HG02885 (cell line): ENCODE data around the gene MCRIP1.

ENCODE experiments used
- ATAC-seq: cut with Tn5 transposase; IDR thresholded peaks from one replicate; pipeline ENCODE4 v1.9.1; 2021; ENCODE audit warnings: mild to moderate bottlenecking; ENCODE audit not compliant: unreplicated experiment, poor library complexity

MCRIP1 gene

GRCh38 chr17:81863123-81863675, 30.1 kb upstream of the MCRIP1 start:
- ATAC-seq: no peak

- peak; percentile 85 for ATAC-seq
These were observed 27.9 kb upstream of the MCRIP1 start for GRCh38 chr17:81860756-81861568.

DNA sequence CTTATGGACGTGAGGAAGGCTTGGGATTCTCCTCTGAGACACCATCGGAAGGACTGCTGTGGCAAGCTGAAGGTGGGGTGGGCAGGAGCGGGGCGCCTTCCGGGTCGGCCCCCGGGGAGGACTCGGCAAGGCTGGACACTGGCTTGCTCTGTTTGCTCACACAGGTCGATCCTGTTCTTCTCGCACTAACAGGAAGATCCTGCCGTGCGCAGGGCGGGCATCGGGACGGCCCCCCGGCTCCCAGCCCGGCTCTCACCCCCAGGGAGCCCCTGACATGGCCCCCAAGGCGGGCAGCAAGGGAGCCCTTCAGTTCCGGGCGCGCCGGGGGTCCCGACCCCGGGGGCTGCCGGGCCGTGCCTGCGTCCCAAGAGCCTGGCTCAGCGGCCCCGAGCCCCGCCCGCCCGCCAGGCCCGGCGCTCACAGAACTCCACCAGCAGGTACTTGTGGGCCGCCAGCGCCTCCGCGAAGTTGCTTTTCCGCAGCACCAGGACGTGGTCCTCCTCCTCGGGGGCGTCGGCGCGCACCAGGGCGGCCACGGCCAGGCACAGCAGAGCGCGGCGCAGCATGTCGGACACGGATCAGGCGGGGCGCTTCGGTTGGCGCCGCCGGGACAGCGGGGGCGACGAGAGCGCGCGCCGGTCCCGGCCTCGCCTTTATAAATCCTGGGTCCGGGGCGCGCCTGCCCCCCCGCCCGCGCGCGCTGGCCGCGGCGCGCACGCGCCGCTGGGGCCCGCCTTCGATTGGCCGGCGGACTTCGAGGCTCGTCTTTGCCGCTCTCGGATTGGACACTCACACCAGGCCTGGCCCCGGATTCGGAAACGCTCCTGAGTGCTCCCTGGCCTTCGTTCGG, 27.0 kb upstream of the MCRIP1 start, which contains the start of gene P4HB:
Gene P4HB, minus strand, starts transcription at position 630 of the 850 bp plus-strand sequence. Its CDS starts 64 bp downstream, at position 566.
- peak; percentile 78 for ATAC-seq

- ATAC-seq: no peak
These were observed 26.1 kb upstream of the MCRIP1 start for GRCh38 chr17:81858967-81859905.

GRCh38 chr17:81858170-81858966, 25.3 kb upstream of the MCRIP1 start:
- no peak for ATAC-seq

DNA sequence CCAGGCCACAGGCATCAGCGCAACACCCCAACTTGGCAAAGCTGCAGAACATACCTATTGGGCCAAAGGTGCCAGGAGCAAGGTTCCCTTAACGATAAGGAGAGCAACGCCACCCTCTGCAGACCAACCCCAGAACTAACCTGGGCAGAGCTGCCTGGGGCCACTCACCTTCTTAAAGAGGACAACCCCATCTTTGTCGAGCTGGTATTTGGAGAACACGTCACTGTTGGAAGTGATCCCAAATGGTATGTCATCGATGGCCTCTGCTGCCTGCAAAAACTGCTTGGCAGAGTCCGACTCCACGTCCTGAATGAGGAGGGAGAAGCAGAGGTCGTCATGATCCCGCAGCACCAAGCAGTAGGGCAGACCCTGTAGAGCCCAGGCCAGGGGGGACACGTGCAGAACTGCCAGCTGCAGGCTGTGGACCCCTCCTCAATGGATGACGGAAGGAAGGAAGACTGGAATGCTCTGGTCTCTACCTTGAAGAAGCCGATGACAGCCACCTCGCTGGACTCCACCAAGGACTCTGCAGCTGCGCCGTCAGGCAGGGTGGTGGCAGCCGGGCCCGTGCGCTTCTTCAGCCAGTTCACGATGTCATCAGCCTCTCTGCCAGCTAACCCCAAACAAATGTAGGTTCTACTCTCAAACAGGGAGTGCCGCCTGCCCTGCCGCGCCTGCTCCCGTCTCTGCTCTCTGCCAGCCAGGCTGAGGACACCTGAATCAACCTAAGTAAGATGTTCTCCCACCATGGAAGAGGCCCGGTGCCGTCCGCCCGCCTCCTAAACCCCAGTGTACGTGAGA, 22.1 kb upstream of the MCRIP1 start:
- ATAC-seq: no peak

DNA sequence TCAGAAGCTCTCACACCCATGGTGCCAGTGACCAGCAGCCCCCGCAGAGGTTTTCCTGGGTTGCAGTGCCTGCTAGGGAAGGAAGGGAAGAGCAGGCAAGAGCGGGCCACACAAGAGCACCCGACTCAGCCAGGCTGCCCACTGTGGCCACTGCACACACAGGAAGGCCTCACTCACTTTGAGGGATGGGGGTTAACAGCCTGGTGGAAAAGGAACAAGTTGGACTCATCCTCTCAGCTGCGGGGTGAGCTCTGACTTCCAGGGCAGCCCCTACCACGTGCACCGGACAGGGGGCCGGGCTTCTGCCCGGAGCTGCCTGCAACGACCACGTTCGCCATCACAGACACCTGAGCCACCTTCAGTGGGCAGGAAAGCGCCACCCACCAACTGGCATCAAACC, 19.1 kb upstream of the MCRIP1 start:
- no peak for ATAC-seq

DNA sequence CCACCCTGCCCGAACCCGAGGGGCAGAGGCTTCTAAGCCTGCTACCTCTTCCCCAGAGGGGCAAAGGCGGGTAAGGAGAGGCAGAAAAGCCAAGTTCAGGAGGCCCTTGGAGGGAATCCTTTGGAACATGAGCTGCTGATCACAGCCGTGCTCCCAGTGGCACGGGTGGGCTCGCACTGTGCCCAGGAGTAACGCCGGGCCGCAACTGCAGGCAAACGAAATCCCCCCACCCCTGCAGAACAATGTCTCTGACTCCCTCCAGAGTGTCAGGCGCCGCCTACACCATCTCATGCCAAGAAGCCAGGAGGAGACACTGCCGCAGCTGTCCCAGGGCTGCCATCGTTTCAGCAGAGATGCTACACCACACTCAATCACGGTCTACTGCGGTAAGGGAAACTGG, 18.3 kb upstream of the MCRIP1 start:
- ATAC-seq: no peak

DNA sequence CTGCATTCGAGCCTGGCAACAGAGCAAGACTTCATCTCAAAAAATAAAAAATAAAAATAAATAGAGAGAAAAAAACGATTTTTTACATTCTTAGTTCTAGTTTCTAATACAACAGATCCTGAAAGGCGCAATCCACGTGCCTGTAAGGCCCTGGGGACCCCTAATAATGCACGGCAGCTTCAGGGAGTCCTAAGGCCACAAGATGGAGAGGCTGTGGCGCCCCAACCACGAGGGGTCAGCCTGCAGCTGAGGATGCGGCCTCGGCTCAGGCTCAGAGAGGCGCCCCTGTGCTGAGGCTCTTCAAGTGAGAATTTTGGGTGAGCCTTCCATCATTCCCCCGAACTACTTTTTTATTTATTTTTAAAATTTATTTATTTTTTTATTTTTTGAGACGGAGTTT, 16.4 kb upstream of the MCRIP1 start:
- no peak for ATAC-seq

- ATAC-seq: no peak
These were observed 13.9 kb upstream of the MCRIP1 start for GRCh38 chr17:81846743-81847689.

DNA sequence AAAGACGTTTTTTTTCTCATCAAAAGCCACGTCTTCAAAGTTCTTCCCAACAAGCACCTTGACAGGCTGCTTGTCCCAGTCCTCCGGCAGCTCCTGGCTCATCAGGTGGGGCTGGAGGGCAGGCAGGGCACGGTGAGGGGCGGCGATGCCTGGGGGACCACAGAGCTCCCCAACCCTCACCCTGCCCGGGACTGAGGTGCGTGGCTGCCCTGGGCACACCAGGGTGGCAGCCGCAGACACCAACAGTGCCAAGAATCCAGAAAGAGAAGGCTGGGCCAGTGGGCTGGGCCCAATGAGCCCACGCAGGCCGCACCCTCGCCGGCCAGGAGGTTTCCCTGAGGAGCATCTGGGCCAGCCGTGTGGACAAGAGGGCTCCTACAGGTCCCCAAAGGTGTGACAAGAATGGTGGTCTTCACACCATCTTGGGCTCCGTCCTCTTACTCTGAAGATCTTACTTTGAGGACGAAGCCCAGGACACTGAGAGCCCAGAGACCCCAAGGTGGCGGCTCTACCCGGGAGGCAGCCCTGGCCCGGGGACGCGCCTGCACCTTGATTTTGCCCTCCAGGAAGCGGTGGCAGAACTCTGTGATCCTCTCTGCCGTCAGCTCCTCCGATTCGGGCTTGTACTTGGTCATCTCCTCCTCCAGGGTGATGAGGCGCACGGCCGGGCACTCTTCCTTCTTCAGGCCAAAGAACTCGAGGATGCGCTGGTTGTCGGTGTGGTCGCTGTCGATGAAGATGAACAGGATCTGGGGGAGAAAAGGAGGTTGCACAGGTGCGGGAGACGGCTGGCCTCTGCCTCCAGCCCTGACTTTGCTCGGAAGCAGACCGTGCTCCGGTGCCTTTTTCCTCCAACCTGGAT, 13.0 kb upstream of the MCRIP1 start:
- ATAC-seq: no peak

DNA sequence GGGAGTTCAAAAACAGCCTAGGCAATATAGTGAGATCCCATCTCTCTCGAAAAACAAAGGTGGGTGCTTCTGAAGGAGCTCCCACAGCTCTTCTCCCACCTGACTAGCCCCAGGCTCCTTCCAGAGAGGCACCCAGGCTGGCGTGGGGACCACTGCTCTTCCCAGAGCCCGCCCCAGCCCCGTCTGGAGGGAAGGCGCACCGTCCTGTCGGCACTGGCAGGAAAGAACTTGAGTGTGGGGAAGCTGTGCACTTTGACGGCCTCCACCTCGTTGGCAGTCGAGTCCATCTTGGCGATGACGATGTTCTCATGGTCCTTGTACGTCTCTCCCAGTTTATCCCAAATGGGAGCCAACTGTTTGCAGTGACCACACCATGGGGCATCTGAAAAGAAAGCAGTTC, 12.3 kb upstream of the MCRIP1 start:
- ATAC-seq: no peak

GRCh38 chr17:81844887-81845286, 11.8 kb upstream of the MCRIP1 start:
- ATAC-seq: no peak

DNA sequence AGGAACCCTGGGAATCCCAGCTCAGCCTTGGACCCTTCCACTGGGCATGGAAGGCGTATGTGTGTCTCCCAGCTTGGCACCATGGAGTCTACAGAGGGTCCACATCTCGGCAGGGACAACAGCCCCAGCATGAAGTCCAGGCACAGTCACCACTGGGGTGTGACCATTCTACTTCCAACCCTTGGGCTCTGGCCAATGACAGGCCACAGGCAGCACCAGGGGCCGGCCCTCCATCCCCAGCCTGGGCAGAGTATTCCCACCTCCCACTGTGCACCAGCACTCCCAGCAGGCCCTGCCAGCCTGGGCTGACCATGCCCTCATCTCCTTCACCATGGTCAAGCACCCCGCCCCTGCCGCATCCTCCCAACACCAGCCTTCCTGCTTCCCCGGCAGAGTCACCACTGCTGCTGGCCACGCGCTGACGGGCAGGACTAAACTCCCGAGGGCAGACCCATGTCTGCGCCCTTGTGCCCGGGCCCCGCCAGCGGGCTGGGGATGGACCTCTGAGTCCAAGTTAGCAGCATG, 11.3 kb upstream of the MCRIP1 start:
- no peak for ATAC-seq

- no peak for ATAC-seq
These were observed 10.7 kb upstream of the MCRIP1 start for GRCh38 chr17:81843713-81844326.
